Fibroblast of mammary gland (primary cell): ENCODE data around the gene CFAP20DC.
"Not testable (repeated sequence)": the region's sequence is repeated elsewhere in the genome, so short reads cannot be mapped to it uniquely, and the experiment has no call there.

Source experiments
- DNase-seq: peaks from one replicate; pipeline ENCODE4 v3.0.0-alpha.2; 2010; ENCODE audit warnings: low read depth
- H3K4me3 ChIP-seq: 2 replicates; pipeline ENCODE4 v1.5.1; 2011; ENCODE audit warnings: low read depth, mild to moderate bottlenecking, low read length, moderate library complexity; ENCODE audit not compliant: control insufficient read depth
- TF ChIP-seq, protein P1 (sequence below): conservative IDR thresholded peaks from 2 replicates; pipeline ENCODE4 v1.5.1; 2011; ENCODE audit warnings: low read depth, low read length, inconsistent platforms; ENCODE audit not compliant: control insufficient read depth, insufficient read depth

The CFAP20DC gene

DNA sequence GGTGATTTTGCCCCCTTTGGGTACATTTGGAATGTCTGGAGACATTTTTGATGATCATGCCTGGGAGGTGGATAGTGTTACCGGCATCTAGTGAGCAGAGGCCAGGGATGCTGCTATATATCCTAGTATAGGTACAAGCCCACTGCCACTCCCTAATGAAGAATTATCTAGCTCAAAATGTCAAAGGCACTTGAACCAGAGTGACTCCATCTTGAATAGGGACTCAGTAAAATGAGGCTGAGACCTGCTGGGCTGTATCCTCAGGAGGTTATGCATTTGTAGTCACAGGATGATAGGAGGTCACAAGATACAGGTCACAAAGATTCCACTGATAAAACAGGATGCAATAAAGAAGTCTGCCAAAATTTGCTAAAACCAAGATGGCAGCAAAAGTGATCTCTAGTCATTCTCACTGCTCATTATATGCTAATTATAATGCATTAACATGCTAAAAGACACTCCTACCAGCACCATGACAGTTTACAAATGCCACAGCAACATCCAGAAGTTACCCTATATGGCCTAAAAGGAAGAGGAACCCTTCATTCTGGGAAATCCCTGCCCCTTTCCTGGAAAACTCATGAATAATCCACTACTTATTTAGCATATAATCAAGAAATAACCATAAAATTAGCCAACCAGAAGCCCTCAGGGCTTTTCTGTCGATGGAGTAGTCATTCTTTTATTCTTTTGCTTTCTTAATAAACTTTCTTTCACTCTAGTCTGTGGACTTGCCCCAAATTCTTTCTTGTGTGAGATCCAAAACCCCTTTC, 343.2 kb downstream of the CFAP20DC start:
- no peak overlapping the region for H3K4me3 ChIP-seq
- TF ChIP-seq, protein P1, sequence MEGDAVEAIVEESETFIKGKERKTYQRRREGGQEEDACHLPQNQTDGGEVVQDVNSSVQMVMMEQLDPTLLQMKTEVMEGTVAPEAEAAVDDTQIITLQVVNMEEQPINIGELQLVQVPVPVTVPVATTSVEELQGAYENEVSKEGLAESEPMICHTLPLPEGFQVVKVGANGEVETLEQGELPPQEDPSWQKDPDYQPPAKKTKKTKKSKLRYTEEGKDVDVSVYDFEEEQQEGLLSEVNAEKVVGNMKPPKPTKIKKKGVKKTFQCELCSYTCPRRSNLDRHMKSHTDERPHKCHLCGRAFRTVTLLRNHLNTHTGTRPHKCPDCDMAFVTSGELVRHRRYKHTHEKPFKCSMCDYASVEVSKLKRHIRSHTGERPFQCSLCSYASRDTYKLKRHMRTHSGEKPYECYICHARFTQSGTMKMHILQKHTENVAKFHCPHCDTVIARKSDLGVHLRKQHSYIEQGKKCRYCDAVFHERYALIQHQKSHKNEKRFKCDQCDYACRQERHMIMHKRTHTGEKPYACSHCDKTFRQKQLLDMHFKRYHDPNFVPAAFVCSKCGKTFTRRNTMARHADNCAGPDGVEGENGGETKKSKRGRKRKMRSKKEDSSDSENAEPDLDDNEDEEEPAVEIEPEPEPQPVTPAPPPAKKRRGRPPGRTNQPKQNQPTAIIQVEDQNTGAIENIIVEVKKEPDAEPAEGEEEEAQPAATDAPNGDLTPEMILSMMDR = no peak
- no peak for DNase-seq

- no peak overlapping the region for H3K4me3 ChIP-seq
- no peak for DNase-seq
- TF ChIP-seq, protein P1 = no peak
Observed at GRCh38 chr3:58704745-58705144, 345.1 kb downstream of the CFAP20DC start.

DNA sequence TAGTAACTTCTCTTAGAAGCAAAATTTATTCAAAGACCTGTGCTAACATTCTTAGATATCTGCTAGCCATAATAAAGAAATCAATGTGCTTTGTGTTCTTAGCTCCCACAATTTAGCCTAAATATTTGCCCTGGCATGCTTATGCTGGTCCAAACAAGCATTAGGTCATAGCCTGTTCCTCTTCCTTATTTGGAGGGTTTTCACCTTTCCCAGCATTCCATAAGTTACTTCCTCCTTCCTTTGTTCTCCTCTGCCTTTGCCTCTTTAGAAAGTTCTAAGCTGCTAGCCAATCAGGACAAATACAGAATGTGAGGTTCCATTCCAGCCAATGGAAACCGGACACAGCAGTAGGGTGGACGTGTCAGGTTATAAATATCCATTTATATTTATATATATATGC, 345.5 kb downstream of the CFAP20DC start:
- H3K4me3 ChIP-seq, DNase-seq: not testable (repeated sequence)

GRCh38 chr3:58698246-58698645, 351.6 kb downstream of the CFAP20DC start:
- DNase-seq = no peak
- TF ChIP-seq, protein P1 = no peak
- H3K4me3 ChIP-seq = no peak overlapping the region

GRCh38 chr3:58697561-58697960, 352.3 kb downstream of the CFAP20DC start:
- TF ChIP-seq, protein P1 = no peak
- no peak overlapping the region for H3K4me3 ChIP-seq
- DNase-seq = no peak

DNA sequence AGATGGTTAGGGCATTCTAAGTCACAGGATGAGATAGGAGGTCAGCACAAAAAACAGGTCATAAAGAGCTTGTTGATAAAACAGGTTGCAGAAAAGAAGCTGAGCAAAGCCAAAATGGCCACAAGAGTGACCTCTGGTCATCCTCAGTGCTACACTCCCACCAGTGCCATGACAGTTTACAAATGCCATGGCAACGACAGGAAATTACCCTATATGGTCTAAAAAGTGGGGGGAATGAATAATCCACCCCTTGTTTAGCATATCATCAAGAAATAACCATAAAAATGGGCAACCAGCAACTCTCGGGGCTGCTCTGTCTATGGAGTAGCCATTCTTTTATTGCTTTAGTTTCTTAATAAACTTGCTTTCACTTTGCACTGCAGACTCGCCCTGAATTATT, 353.0 kb downstream of the CFAP20DC start:
- not testable (repeated sequence) for H3K4me3 ChIP-seq, DNase-seq

DNA sequence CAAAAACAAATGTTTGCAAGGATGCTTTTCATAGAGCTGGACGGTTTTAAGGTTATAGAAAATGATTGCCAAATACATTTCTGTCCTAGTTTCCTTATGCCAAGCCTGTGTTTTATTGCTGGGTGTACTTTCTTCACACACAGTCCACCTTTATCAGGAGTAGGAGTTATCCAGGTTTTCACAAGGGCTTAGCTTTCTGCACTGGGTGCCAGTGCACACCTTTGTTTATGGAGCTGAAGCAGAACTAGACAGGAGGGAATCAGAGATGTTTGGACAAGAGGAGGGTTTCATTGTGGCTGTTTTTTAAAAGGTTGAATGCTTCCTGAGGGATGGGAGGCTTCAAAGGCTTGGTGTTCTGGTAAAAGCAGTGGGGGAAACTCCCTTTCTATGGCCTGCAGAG, 353.7 kb downstream of the CFAP20DC start:
- TF ChIP-seq, protein P1 = no peak
- no peak overlapping the region for H3K4me3 ChIP-seq
- no peak for DNase-seq

DNA sequence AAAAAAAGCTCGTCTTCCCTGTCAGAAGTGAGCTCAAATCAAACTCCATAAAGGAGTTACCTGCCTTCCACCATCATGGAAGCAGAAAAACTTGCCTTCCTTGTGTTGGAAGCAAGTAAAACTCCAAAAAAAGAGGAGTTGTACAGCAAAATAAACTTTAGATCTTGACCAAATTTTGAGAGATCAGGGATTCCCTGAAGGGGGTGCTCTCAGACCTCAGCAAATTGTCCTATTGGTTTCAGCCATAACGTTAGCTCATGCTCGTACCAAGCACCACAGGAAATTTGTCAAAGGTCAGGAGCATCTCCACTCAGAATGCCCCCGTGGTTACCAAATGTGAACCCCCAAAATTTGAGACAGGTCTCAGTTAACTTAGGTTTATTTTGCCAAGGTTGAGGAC, 354.5 kb downstream of the CFAP20DC start:
- DNase-seq, H3K4me3 ChIP-seq: not testable (repeated sequence)
